ENCODE measurements around the gene RAD51D.
"Not testable (repeated sequence)": the region's sequence is repeated elsewhere in the genome, so short reads cannot be mapped to it uniquely, and the experiment has no call there.

The RAD51D gene

GRCh38 chr17:35116845-35117244, 2.8 kb downstream of the RAD51D start:
- H3K9ac ChIP-seq (ENCODE audit: low read length), result peak overlapping the region; percentile 9
- 0 out of 2 replicates have a peak, but pooled peaks cover 5% of the 10 kb centered on the region for H3K36me3 ChIP-seq (ENCODE audit: control insufficient read depth, insufficient read depth, low read length)
- H3K27me3 ChIP-seq (ENCODE audit: control insufficient read depth, insufficient read depth, low read length), result peaks cover 6% of the 10 kb centered on the region; the same call in 1 of the 2 replicates
- H3K9me3 ChIP-seq (ENCODE audit: control insufficient read depth, insufficient read depth, low read depth, low read length), result no peaks in the 10 kb centered on the region
- H3K27ac ChIP-seq (ENCODE audit: low read depth, low read length), result no peak overlapping the region
- H3K4me3 ChIP-seq (ENCODE audit: low read depth, low read length), result no peak overlapping the region
- H3K4me1 ChIP-seq (ENCODE audit: control insufficient read depth, insufficient read depth, low read length), result peaks cover 7% of the 10 kb centered on the region

GRCh38 chr17:35110791-35111190, 8.9 kb downstream of the RAD51D start:
- not testable (repeated sequence) for H3K9me3 ChIP-seq (ENCODE audit: control insufficient read depth, insufficient read depth, low read depth, low read length); H3K27ac ChIP-seq (ENCODE audit: low read depth, low read length); H3K4me1 ChIP-seq (ENCODE audit: control insufficient read depth, insufficient read depth, low read length); H3K4me3 ChIP-seq (ENCODE audit: low read depth, low read length); H3K9ac ChIP-seq (ENCODE audit: low read length); H3K27me3 ChIP-seq (ENCODE audit: control insufficient read depth, insufficient read depth, low read length)
- H3K36me3 ChIP-seq (ENCODE audit: control insufficient read depth, insufficient read depth, low read length), result peaks cover 13% of the 10 kb centered on the region

DNA sequence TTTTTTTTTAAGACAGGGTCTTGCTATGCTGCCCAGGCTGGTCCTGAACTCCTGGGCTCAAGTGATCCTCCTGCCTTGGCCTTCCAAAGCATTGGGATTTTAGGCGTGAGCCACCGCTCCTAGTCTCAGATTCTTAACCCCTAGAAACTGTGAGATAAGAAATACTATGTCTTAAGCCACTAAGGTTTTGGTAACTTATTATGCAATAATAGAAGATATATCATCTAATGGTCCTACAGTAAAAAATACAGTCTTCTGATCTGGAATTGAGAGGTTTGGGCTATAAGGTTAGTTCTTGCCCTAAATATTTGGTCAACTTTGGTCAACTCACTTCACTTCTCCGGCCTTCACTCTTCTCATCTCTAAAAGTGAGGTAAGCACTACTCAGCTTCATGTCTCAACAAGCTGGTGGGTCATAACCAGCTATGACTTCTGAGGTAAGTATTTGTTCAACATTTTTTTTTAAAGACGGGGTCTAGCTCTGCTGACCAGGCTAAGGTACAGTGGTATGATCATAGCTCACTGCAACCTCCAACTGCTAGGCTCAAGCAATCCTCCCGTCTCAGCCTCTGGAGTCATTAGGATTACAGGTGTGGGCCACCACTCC, 14.7 kb downstream of the RAD51D start:
- H3K27ac ChIP-seq (ENCODE audit: low read depth, low read length), result no peak overlapping the region
- H3K9ac ChIP-seq (ENCODE audit: low read length), result no peak overlapping the region
- peaks cover 45% of the 10 kb centered on the region for H3K36me3 ChIP-seq (ENCODE audit: control insufficient read depth, insufficient read depth, low read length)
- no peaks in the 10 kb centered on the region for H3K27me3 ChIP-seq (ENCODE audit: control insufficient read depth, insufficient read depth, low read length)
- H3K4me3 ChIP-seq (ENCODE audit: low read depth, low read length), result no peak overlapping the region
- H3K4me1 ChIP-seq (ENCODE audit: control insufficient read depth, insufficient read depth, low read length), result no peaks in the 10 kb centered on the region
- H3K9me3 ChIP-seq (ENCODE audit: control insufficient read depth, insufficient read depth, low read depth, low read length), result no peaks in the 10 kb centered on the region

- Histone ChIP-seq H3K4me1 (ENCODE audit: control insufficient read depth, insufficient read depth, low read length) (no peaks in the 10 kb centered on the region), H3K36me3 (ENCODE audit: control insufficient read depth, insufficient read depth, low read length) (peaks cover 56% of the 10 kb centered on the region)
These were observed 16.4 kb downstream of the RAD51D start for GRCh38 chr17:35103271-35103670.

GRCh38 chr17:35101725-35102124, 17.9 kb downstream of the RAD51D start:
- Histone ChIP-seq H3K27me3 (ENCODE audit: control insufficient read depth, insufficient read depth, low read length) (no peaks in the 10 kb centered on the region), H3K4me1 (ENCODE audit: control insufficient read depth, insufficient read depth, low read length) (no peaks in the 10 kb centered on the region), H3K27ac (ENCODE audit: low read depth, low read length) (no peak overlapping the region), H3K9me3 (ENCODE audit: control insufficient read depth, insufficient read depth, low read depth, low read length) (no peaks in the 10 kb centered on the region), H3K4me3 (ENCODE audit: low read depth, low read length) (no peak overlapping the region), H3K9ac (ENCODE audit: low read length) (no peak overlapping the region), H3K36me3 (ENCODE audit: control insufficient read depth, insufficient read depth, low read length) (peaks cover 56% of the 10 kb centered on the region)

More at GRCh38 chr17:35103271-35103670, 16.4 kb downstream of the RAD51D start:
- no peaks in the 10 kb centered on the region for H3K9me3 ChIP-seq (ENCODE audit: control insufficient read depth, insufficient read depth, low read depth, low read length)
- H3K9ac ChIP-seq (ENCODE audit: low read length), result no peak overlapping the region
- no peak overlapping the region for H3K27ac ChIP-seq (ENCODE audit: low read depth, low read length)
- H3K4me3 ChIP-seq (ENCODE audit: low read depth, low read length), result no peak overlapping the region
- H3K27me3 ChIP-seq (ENCODE audit: control insufficient read depth, insufficient read depth, low read length), result no peaks in the 10 kb centered on the region

- Histone ChIP-seq H3K27me3 (ENCODE audit: control insufficient read depth, insufficient read depth, low read length) (no peaks in the 10 kb centered on the region), H3K27ac (ENCODE audit: low read depth, low read length) (no peak overlapping the region), H3K9me3 (ENCODE audit: control insufficient read depth, insufficient read depth, low read depth, low read length) (no peaks in the 10 kb centered on the region), H3K9ac (ENCODE audit: low read length) (no peak overlapping the region), H3K4me1 (ENCODE audit: control insufficient read depth, insufficient read depth, low read length) (no peaks in the 10 kb centered on the region), H3K4me3 (ENCODE audit: low read depth, low read length) (no peak overlapping the region), H3K36me3 (ENCODE audit: control insufficient read depth, insufficient read depth, low read length) (peaks cover 49% of the 10 kb centered on the region)
These were observed 18.6 kb downstream of the RAD51D start for GRCh38 chr17:35101036-35101435.

- H3K36me3 ChIP-seq (ENCODE audit: control insufficient read depth, insufficient read depth, low read length), result peaks cover 39% of the 10 kb centered on the region
These were observed 19.8 kb downstream of the RAD51D start for GRCh38 chr17:35099908-35100307.

DNA sequence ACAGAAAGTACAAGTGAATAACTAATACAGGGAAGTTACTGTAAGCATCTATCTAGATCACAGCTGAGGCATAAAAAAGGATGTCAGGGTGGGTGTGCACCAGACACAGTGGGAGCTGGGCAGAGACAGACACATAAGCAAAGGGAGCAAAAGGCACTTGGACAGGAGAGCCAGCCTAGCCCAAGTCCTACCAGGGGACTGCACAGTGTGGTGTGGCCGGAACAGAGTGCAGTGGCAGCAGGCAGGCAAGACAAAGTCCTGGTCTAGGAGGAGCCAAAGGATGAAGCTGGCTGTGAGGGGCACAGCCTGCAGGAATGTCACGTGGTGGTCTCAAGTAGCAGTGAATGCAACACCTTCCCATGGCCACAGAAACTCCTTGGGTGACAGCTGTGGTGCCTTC, 21.9 kb downstream of the RAD51D start:
- Histone ChIP-seq H3K27me3 (ENCODE audit: control insufficient read depth, insufficient read depth, low read length) (no peaks in the 10 kb centered on the region), H3K36me3 (ENCODE audit: control insufficient read depth, insufficient read depth, low read length) (peaks cover 31% of the 10 kb centered on the region), H3K9ac (ENCODE audit: low read length) (peak overlapping the region; percentile 44), H3K9me3 (ENCODE audit: control insufficient read depth, insufficient read depth, low read depth, low read length) (no peaks in the 10 kb centered on the region), H3K4me1 (ENCODE audit: control insufficient read depth, insufficient read depth, low read length) (no peaks in the 10 kb centered on the region), H3K27ac (ENCODE audit: low read depth, low read length) (no peak overlapping the region), H3K4me3 (ENCODE audit: low read depth, low read length) (no peak overlapping the region)

More at GRCh38 chr17:35099908-35100307, 19.8 kb downstream of the RAD51D start:
- Histone ChIP-seq H3K27me3 (ENCODE audit: control insufficient read depth, insufficient read depth, low read length) (no peaks in the 10 kb centered on the region), H3K4me1 (ENCODE audit: control insufficient read depth, insufficient read depth, low read length) (no peaks in the 10 kb centered on the region), H3K4me3 (ENCODE audit: low read depth, low read length) (no peak overlapping the region), H3K9ac (ENCODE audit: low read length) (no peak overlapping the region), H3K9me3 (ENCODE audit: control insufficient read depth, insufficient read depth, low read depth, low read length) (no peaks in the 10 kb centered on the region), H3K27ac (ENCODE audit: low read depth, low read length) (no peak overlapping the region)

GRCh38 chr17:35095741-35096140, 23.9 kb downstream of the RAD51D start:
- H3K9me3 ChIP-seq (ENCODE audit: control insufficient read depth, insufficient read depth, low read depth, low read length), result no peaks in the 10 kb centered on the region
- H3K27me3 ChIP-seq (ENCODE audit: control insufficient read depth, insufficient read depth, low read length), result no peaks in the 10 kb centered on the region
- H3K4me1 ChIP-seq (ENCODE audit: control insufficient read depth, insufficient read depth, low read length), result no peaks in the 10 kb centered on the region
- no peak overlapping the region for H3K4me3 ChIP-seq (ENCODE audit: low read depth, low read length)
- peaks cover 18% of the 10 kb centered on the region for H3K36me3 ChIP-seq (ENCODE audit: control insufficient read depth, insufficient read depth, low read length)
- H3K27ac ChIP-seq (ENCODE audit: low read depth, low read length), result no peak overlapping the region
- H3K9ac ChIP-seq (ENCODE audit: low read length), result no peak overlapping the region

GRCh38 chr17:35094902-35095301, 24.8 kb downstream of the RAD51D start:
- Histone ChIP-seq H3K36me3 (ENCODE audit: control insufficient read depth, insufficient read depth, low read length) (peaks cover 10% of the 10 kb centered on the region), H3K27me3 (ENCODE audit: control insufficient read depth, insufficient read depth, low read length) (no peaks in the 10 kb centered on the region), H3K4me1 (ENCODE audit: control insufficient read depth, insufficient read depth, low read length) (peaks cover 2% of the 10 kb centered on the region), H3K4me3 (ENCODE audit: low read depth, low read length) (no peak overlapping the region), H3K27ac (ENCODE audit: low read depth, low read length) (no peak overlapping the region), H3K9me3 (ENCODE audit: control insufficient read depth, insufficient read depth, low read depth, low read length) (no peaks in the 10 kb centered on the region), H3K9ac (ENCODE audit: low read length) (peak overlapping the region; percentile 33)

- H3K4me1 ChIP-seq (ENCODE audit: control insufficient read depth, insufficient read depth, low read length), result peaks cover 32% of the 10 kb centered on the region
These were observed 29.0 kb downstream of the RAD51D start for GRCh38 chr17:35090707-35091106.

More at GRCh38 chr17:35090707-35091106, 29.0 kb downstream of the RAD51D start:
- not testable (repeated sequence) for H3K27me3 ChIP-seq (ENCODE audit: control insufficient read depth, insufficient read depth, low read length); H3K9ac ChIP-seq (ENCODE audit: low read length); H3K4me3 ChIP-seq (ENCODE audit: low read depth, low read length); H3K27ac ChIP-seq (ENCODE audit: low read depth, low read length); H3K36me3 ChIP-seq (ENCODE audit: control insufficient read depth, insufficient read depth, low read length); H3K9me3 ChIP-seq (ENCODE audit: control insufficient read depth, insufficient read depth, low read depth, low read length)
